ENCODE results near the gene FHOD3. TPM values are rescaled to one million over a fixed set of nuclear protein-coding genes. Genes with fewer than 3 reads are reported as not detected.

Gene FHOD3
- total and polyA plus RNA-seq, 2 donors (not counting 1 experiment from before 2014, with no cell fraction given) = not detected

DNA sequence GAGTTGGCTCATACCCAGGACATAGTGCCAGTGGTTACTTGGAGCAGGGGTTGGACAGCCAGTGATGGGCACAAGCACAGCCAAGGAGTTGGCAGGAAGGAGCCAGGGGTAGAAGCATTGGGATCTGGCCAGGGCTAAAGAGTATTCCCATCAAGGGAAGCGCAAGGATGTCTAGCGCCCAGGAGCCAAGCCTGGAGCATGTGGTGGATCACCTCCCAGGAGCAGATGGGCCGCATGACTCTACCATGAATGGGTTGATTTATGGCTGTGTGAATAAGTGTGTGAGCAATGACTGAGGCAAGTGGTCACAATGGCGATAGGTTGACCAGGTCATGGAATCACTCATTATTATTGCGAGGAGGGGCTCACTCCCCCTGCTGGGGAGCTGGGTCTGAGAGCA is 111.1 kb downstream of the FHOD3 start:
- DNase-seq (no peak), ATAC-seq (ENCODE audit: low read depth) (no peak)
- POLR2A ChIA-PET = no interaction called here
- intact Hi-C loops (cut with micrococcal nuclease) = no loop called here
- H3K9me3 Mint-ChIP-seq (ENCODE audit: insufficient read depth) = no peaks in the 10 kb centered on the region
- no peak overlapping the region for H3K4me2 ChIP-seq (replicated peaks; ENCODE audit: low read depth, low read length, poor library complexity, severe bottlenecking)
- H3K9ac ChIP-seq (ENCODE audit: low read length) = no peak overlapping the region
- H3K27me3 ChIP-seq (replicated peaks in 1 of 4; ENCODE audit: control extremely low read depth in 1 of 4, control insufficient read depth in 3 of 4, insufficient read depth in 4 of 4, low read length in 3 of 4) = no peaks in the 10 kb centered on the region
- H3K27me3 Mint-ChIP-seq = peaks cover 9% of the 10 kb centered on the region
- no peaks in the 10 kb centered on the region for H4K20me1 ChIP-seq (ENCODE audit: control insufficient read depth, insufficient read depth, low read length, poor library complexity, severe bottlenecking)
- CTCF ChIA-PET = no interaction called here
- H3K36me3 ChIP-seq (replicated peaks in 1 of 2; ENCODE audit: control extremely low read depth in 1 of 2, control insufficient read depth in 1 of 2, extremely low read depth in 1 of 2, insufficient read depth in 2 of 2, low read length in 1 of 2) = no peaks in the 10 kb centered on the region
- no peaks in the 10 kb centered on the region for H3K4me1 ChIP-seq (ENCODE audit: control insufficient read depth in 2 of 2, insufficient read depth in 2 of 2, low read length in 2 of 2)
- H3K27ac ChIP-seq (ENCODE audit: low read length in 2 of 2) = no peak overlapping the region
- H2AFZ ChIP-seq (ENCODE audit: insufficient read depth, low read depth, low read length, poor library complexity, severe bottlenecking) = no peak overlapping the region
- H3K79me2 ChIP-seq (ENCODE audit: control insufficient read depth, insufficient read depth, low read length) = no peaks in the 10 kb centered on the region
- no peaks in the 10 kb centered on the region for H3K9me3 ChIP-seq (ENCODE audit: control extremely low read depth in 1 of 3, control insufficient read depth in 2 of 3, insufficient read depth in 1 of 3, low read length in 2 of 3)
- no peaks in the 10 kb centered on the region for H3K4me1 Mint-ChIP-seq
- WGBS (ENCODE audit: insufficient coverage) = 100% methylated on average over 4 of the region's 5 CpGs
- no peak overlapping the region for H3K27ac Mint-ChIP-seq
- H3K4me3 ChIP-seq (ENCODE audit: control extremely low read depth in 1 of 5, extremely low read depth in 1 of 5, insufficient read depth in 1 of 5, low read depth in 2 of 5, low read length in 4 of 5) = no peak overlapping the region
- H3K4me3 Mint-ChIP-seq = no peak overlapping the region
- TF ChIP-seq EZH2 (IDR thresholded peaks at IDR 0.05; ENCODE audit: borderline replicate concordance, insufficient read depth, low read depth, low read length, poor library complexity, severe bottlenecking) = no peak
- TF ChIP-seq, protein P1, sequence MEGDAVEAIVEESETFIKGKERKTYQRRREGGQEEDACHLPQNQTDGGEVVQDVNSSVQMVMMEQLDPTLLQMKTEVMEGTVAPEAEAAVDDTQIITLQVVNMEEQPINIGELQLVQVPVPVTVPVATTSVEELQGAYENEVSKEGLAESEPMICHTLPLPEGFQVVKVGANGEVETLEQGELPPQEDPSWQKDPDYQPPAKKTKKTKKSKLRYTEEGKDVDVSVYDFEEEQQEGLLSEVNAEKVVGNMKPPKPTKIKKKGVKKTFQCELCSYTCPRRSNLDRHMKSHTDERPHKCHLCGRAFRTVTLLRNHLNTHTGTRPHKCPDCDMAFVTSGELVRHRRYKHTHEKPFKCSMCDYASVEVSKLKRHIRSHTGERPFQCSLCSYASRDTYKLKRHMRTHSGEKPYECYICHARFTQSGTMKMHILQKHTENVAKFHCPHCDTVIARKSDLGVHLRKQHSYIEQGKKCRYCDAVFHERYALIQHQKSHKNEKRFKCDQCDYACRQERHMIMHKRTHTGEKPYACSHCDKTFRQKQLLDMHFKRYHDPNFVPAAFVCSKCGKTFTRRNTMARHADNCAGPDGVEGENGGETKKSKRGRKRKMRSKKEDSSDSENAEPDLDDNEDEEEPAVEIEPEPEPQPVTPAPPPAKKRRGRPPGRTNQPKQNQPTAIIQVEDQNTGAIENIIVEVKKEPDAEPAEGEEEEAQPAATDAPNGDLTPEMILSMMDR (IDR thresholded peaks at IDR 0.05) = no peak

DNA sequence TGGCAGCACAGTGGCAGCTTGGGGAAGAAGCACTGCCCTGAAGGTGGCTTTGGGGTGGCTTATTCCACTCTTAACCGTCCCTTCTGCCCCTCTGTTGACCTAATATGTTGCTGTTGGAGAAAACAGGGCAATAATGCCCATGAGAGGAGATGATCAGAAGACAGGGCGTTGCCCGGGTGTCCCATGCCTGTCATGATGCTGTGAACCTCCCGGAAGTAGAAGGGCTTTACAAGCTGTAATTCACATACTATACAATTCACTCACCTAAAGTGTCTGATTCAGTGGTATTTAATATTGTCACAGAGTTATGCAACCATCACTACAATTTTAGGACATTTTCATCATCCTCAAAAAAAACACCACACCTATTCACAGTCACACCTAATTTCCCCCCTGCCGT is 112.3 kb downstream of the FHOD3 start:
- no peaks in the 10 kb centered on the region for H3K9me3 ChIP-seq (ENCODE audit: control extremely low read depth in 1 of 3, control insufficient read depth in 2 of 3, insufficient read depth in 1 of 3, low read length in 2 of 3)
- H3K79me2 ChIP-seq (ENCODE audit: control insufficient read depth, insufficient read depth, low read length) = no peaks in the 10 kb centered on the region
- intact Hi-C loops (cut with micrococcal nuclease) = no loop called here
- Mint-ChIP-seq H3K4me1 (no peaks in the 10 kb centered on the region), H3K27ac (no peak overlapping the region), H3K4me3 (no peak overlapping the region), H3K9me3 (ENCODE audit: insufficient read depth) (no peaks in the 10 kb centered on the region), H3K27me3 (peaks cover 4% of the 10 kb centered on the region)
- no peak overlapping the region for H3K4me3 ChIP-seq (ENCODE audit: control extremely low read depth in 1 of 5, extremely low read depth in 1 of 5, insufficient read depth in 1 of 5, low read depth in 2 of 5, low read length in 4 of 5)
- CTCF ChIA-PET = no interaction called here
- H4K20me1 ChIP-seq (ENCODE audit: control insufficient read depth, insufficient read depth, low read length, poor library complexity, severe bottlenecking) = no peaks in the 10 kb centered on the region
- H3K27me3 ChIP-seq (replicated peaks in 1 of 4; ENCODE audit: control extremely low read depth in 1 of 4, control insufficient read depth in 3 of 4, insufficient read depth in 4 of 4, low read length in 3 of 4) = no peaks in the 10 kb centered on the region
- POLR2A ChIA-PET = no interaction called here
- H3K36me3 ChIP-seq (replicated peaks in 1 of 2; ENCODE audit: control extremely low read depth in 1 of 2, control insufficient read depth in 1 of 2, extremely low read depth in 1 of 2, insufficient read depth in 2 of 2, low read length in 1 of 2) = no peaks in the 10 kb centered on the region
- H3K4me1 ChIP-seq (ENCODE audit: control insufficient read depth in 2 of 2, insufficient read depth in 2 of 2, low read length in 2 of 2) = no peaks in the 10 kb centered on the region
- DNase-seq (no peak), ATAC-seq (ENCODE audit: low read depth) (no peak)
- no peak overlapping the region for H3K4me2 ChIP-seq (replicated peaks; ENCODE audit: low read depth, low read length, poor library complexity, severe bottlenecking)
- TF ChIP-seq, protein P1 (IDR thresholded peaks at IDR 0.05) = no peak
- no peak for TF ChIP-seq EZH2 (IDR thresholded peaks at IDR 0.05; ENCODE audit: borderline replicate concordance, insufficient read depth, low read depth, low read length, poor library complexity, severe bottlenecking)
- no peak overlapping the region for H3K9ac ChIP-seq (ENCODE audit: low read length)
- H2AFZ ChIP-seq (ENCODE audit: insufficient read depth, low read depth, low read length, poor library complexity, severe bottlenecking) = no peak overlapping the region
- WGBS (ENCODE audit: insufficient coverage) = 100% methylated on average over 1 of the region's 5 CpGs
- no peak overlapping the region for H3K27ac ChIP-seq (ENCODE audit: low read length in 2 of 2)

Measured in B cell (primary cell).